H1 (cell line): ENCODE data around the gene CST4. TPM values are rescaled to one million over a fixed set of nuclear protein-coding genes. Genes with fewer than 3 reads are reported as not detected.

Source experiments
- CTCF ChIA-PET: fragments of 300-600 bp; sonication (Branson Sonifier 250); formaldehyde crosslinking; loops from one replicate; lab custom pipeline; 2021; ENCODE audit not compliant: partially characterized antibody; lab: Charles Lee
- POLR2A ChIA-PET: fragments of 300-600 bp; sonication (Branson Sonifier 250); formaldehyde crosslinking; loops from one replicate; lab custom pipeline; 2021; ENCODE audit warnings: inconsistent platforms; ENCODE audit not compliant: partially characterized antibody; lab: Charles Lee
- DNase-seq, 2 experiments: peaks; one replicate each; pipeline versions ENCODE4 v3.0.0 to v3.0.0-alpha.2; 2010 to 2022; ENCODE audit warnings: low spot score in 2 of 2, low read depth in 1 of 2, mixed read lengths in 1 of 2
- FAIRE-seq: peaks from 2 replicates; lab custom pipeline; 2011; peaks lifted over from hg19 to GRCh38; lab: Jason Lieb, UNC
- H2AFZ ChIP-seq: 2 replicates; pipeline ENCODE4 v1.8.1; 2012; ENCODE audit warnings: low read length, inconsistent platforms
- H2AK5ac ChIP-seq: 2 replicates; pipeline ENCODE4 v1.6.1; 2013; ENCODE audit warnings: low read depth, low read length
- H2BK120ac ChIP-seq: replicated peaks from 2 replicates; pipeline ENCODE3; 2013; ENCODE audit warnings: low read depth, low read length, inconsistent platforms
- H2BK12ac ChIP-seq: 2 replicates; pipeline ENCODE4 v1.6.1; 2013; ENCODE audit warnings: low read depth, low read length
- H2BK15ac ChIP-seq: 2 replicates; pipeline ENCODE4 v1.6.1; 2013; ENCODE audit warnings: low read length
- H2BK20ac ChIP-seq: 2 replicates; pipeline ENCODE4 v1.6.1; 2013; ENCODE audit warnings: low read length
- H2BK5ac ChIP-seq: 2 replicates; pipeline ENCODE4 v1.6.1; 2013; ENCODE audit warnings: low read depth, low read length
- H3K14ac ChIP-seq: 2 replicates; pipeline ENCODE4 v1.6.1; 2013; ENCODE audit warnings: inconsistent platforms; ENCODE audit not compliant: insufficient read length
- H3K18ac ChIP-seq: 2 replicates; pipeline ENCODE4 v1.6.1; 2013; ENCODE audit warnings: low read length; ENCODE audit errors: extremely low read depth
- H3K23ac ChIP-seq: 2 replicates; pipeline ENCODE4 v1.6.1; 2013; ENCODE audit warnings: inconsistent platforms; ENCODE audit not compliant: insufficient read length
- H3K23me2 ChIP-seq: 2 replicates; pipeline ENCODE4 v1.6.1; 2013; ENCODE audit warnings: low read depth, low read length
- H3K27ac ChIP-seq: 2 replicates; pipeline ENCODE4 v1.6.1; 2011; ENCODE audit warnings: low read depth, low read length, inconsistent platforms
- H3K27me3 ChIP-seq, 4 experiments: replicated peaks in 1 of 4; 1 replicate in 1 of 4; 2 replicates in 3 of 4; pipeline versions ENCODE4 v1.6.1 to v1.8.1; 2011 to 2013; ENCODE audit warnings: low read length in 3 of 4, mild to moderate bottlenecking in 3 of 4, inconsistent platforms in 2 of 4, mixed read lengths in 2 of 4, moderate library complexity in 1 of 4; ENCODE audit not compliant: control insufficient read depth in 3 of 4, insufficient read depth in 3 of 4; ENCODE audit errors: extremely low read depth in 1 of 4
- H3K36me3 ChIP-seq, 4 experiments: 2 replicates each; pipeline versions ENCODE4 v1.6.1 to v1.8.1; 2011 to 2013; ENCODE audit warnings: mild to moderate bottlenecking in 4 of 4, low read length in 3 of 4, moderate library complexity in 2 of 4, control low read depth in 1 of 4, inconsistent platforms in 1 of 4; ENCODE audit not compliant: insufficient read depth in 4 of 4, control insufficient read depth in 2 of 4
- H3K4ac ChIP-seq: replicated peaks from 2 replicates; pipeline ENCODE3; 2013; ENCODE audit warnings: low read length, low read depth, mixed read lengths, inconsistent platforms; ENCODE audit not compliant: insufficient read length
- H3K4me1 ChIP-seq, 4 experiments: replicated peaks in 1 of 4; 1 replicate in 1 of 4; 2 replicates in 3 of 4; pipeline versions ENCODE4 v1.6.1 to v1.8.1; 2011 to 2013; ENCODE audit warnings: low read length in 3 of 4, inconsistent platforms in 2 of 4, mixed read lengths in 1 of 4; ENCODE audit not compliant: insufficient read depth in 4 of 4, control insufficient read depth in 3 of 4
- H3K4me2 ChIP-seq, 2 experiments: 2 replicates each; pipeline versions ENCODE4 v1.6.1 to v1.8.1; 2011 to 2013; ENCODE audit warnings: low read depth in 2 of 2, low read length in 2 of 2, control low read depth in 1 of 2, inconsistent platforms in 1 of 2, mild to moderate bottlenecking in 1 of 2; ENCODE audit not compliant: insufficient read depth in 1 of 2
- H3K4me3 ChIP-seq, 4 experiments: fragments of 200-600, 300-600 bp in 1 of 4; sonication (generic), shearing (Covaris generic), sonication (Bioruptor Twin) in 1 of 4; 2 replicates each; pipeline versions ENCODE4 v1.5.1 to v1.8.1; 2011 to 2016; ENCODE audit warnings: low read length in 4 of 4, low read depth in 3 of 4, control low read depth in 2 of 4, inconsistent platforms in 2 of 4, mild to moderate bottlenecking in 2 of 4, mixed read lengths in 1 of 4, moderate library complexity in 1 of 4; ENCODE audit not compliant: insufficient read depth in 2 of 4; ENCODE audit errors: extremely low read depth in 1 of 4
- H3K56ac ChIP-seq: replicated peaks from 2 replicates; pipeline ENCODE3; 2013; ENCODE audit warnings: low read depth, mild to moderate bottlenecking, mixed read lengths, low read length, inconsistent platforms; ENCODE audit not compliant: insufficient read length
- H3K79me1 ChIP-seq: 2 replicates; pipeline ENCODE4 v1.6.1; 2013; ENCODE audit warnings: low read depth, low read length, control low read depth
- H3K79me2 ChIP-seq, 2 experiments: 2 replicates each; pipeline versions ENCODE4 v1.6.1 to v1.8.1; 2012 to 2013; ENCODE audit warnings: low read length in 2 of 2, mild to moderate bottlenecking in 2 of 2, inconsistent platforms in 1 of 2; ENCODE audit not compliant: insufficient read depth in 2 of 2, control insufficient read depth in 1 of 2
- H3K9ac ChIP-seq, 4 experiments: replicated peaks in 1 of 4; 1 replicate in 1 of 4; 2 replicates in 3 of 4; pipeline versions ENCODE4 v1.6.1 to v1.8.1; 2011 to 2013; ENCODE audit warnings: low read depth in 3 of 4, low read length in 3 of 4, control low read depth in 2 of 4, mild to moderate bottlenecking in 2 of 4, moderate library complexity in 2 of 4, inconsistent platforms in 1 of 4; ENCODE audit errors: extremely low read depth in 1 of 4
- H3K9me3 ChIP-seq, 2 experiments: 2 replicates each; pipeline versions ENCODE4 v1.6.1 to v1.8.1; 2012 to 2013; ENCODE audit warnings: mild to moderate bottlenecking in 2 of 2, moderate library complexity in 2 of 2, control low read depth in 1 of 2, inconsistent platforms in 1 of 2, low read depth in 1 of 2, low read length in 1 of 2, mixed read lengths in 1 of 2; ENCODE audit not compliant: insufficient read depth in 2 of 2
- H4K20me1 ChIP-seq, 2 experiments: replicated peaks in 1 of 2; 2 replicates each; pipeline versions ENCODE3 to v1.8.1; 2011 to 2013; ENCODE audit warnings: inconsistent platforms in 2 of 2, low read length in 2 of 2, mild to moderate bottlenecking in 1 of 2; ENCODE audit not compliant: insufficient read depth in 2 of 2, control insufficient read depth in 1 of 2
- H4K5ac ChIP-seq: 2 replicates; pipeline ENCODE4 v1.6.1; 2013; ENCODE audit warnings: low read length, low read depth, mixed read lengths, inconsistent platforms; ENCODE audit not compliant: insufficient read length
- H4K8ac ChIP-seq: 2 replicates; pipeline ENCODE4 v1.8.0; 2013; ENCODE audit warnings: mild to moderate bottlenecking, moderate library complexity, low read length, inconsistent platforms; ENCODE audit not compliant: insufficient read depth; ENCODE audit errors: extremely low read depth
- H4K91ac ChIP-seq: replicated peaks from 2 replicates; pipeline ENCODE3; 2013; ENCODE audit warnings: low read length, mixed read lengths, inconsistent platforms; ENCODE audit not compliant: insufficient read length
- BRCA1 ChIP-seq: IDR thresholded peaks from 2 replicates; pipeline ENCODE4 v1.6.1; 2012; ENCODE audit warnings: low read depth, low read length, improper control_type of control experiment
- EP300 ChIP-seq, 2 experiments: IDR thresholded peaks; 1 replicate in 1 of 2; 2 replicates in 1 of 2; pipeline ENCODE4 v1.6.1; 2011 to 2012; ENCODE audit warnings: low read depth in 2 of 2, low read length in 2 of 2, mild to moderate bottlenecking in 2 of 2, borderline replicate concordance in 1 of 2, inconsistent platforms in 1 of 2, moderate library complexity in 1 of 2
- FOSL1 ChIP-seq: IDR thresholded peaks from 2 replicates; pipeline ENCODE4 v1.6.1; 2011; ENCODE audit warnings: mild to moderate bottlenecking, low read depth, low read length, moderate library complexity; ENCODE audit not compliant: insufficient read depth
- SIRT6 ChIP-seq: IDR thresholded peaks from one replicate; pipeline ENCODE4 v1.7.1; 2012; ENCODE audit warnings: low read length, inconsistent platforms
- SRF ChIP-seq: IDR thresholded peaks from 2 replicates; pipeline ENCODE4 v1.6.1; 2011; ENCODE audit warnings: mild to moderate bottlenecking, low read depth, low read length, moderate library complexity
- ZNF274 ChIP-seq: IDR thresholded peaks from 2 replicates; pipeline ENCODE4 v1.7.0; 2012; ENCODE audit warnings: low read length, borderline replicate concordance; ENCODE audit errors: extremely low read depth
- WGBS, 2 experiments: shearing (Covaris generic) in 1 of 2; methylation state at CpG; one replicate each; pipeline versions ENCODE4 v1.1.6 to v1.1.7; 2013 to 2015; ENCODE audit warnings: low lambda C conversion rate in 2 of 2, mixed read lengths in 2 of 2, inconsistent platforms in 1 of 2, low coverage in 1 of 2, missing lambda C conversion rate in 1 of 2; ENCODE audit not compliant: insufficient replicate concordance in 2 of 2, insufficient coverage in 1 of 2, insufficient read length in 1 of 2; ENCODE audit errors: extremely low coverage in 1 of 2, missing lambda C conversion rate in 1 of 2; 5-methylcytosine and 5-hydroxymethylcytosine counted together
- polyA plus RNA-seq, 7 experiments: library from polyadenylated mRNA; depleted of rRNA in 3 of 7; stranded (reverse) in 5 of 7; unstranded in 2 of 7; fragments of >200 nt in 5 of 7; fragments of 200-250 nt in 2 of 7; gene quantifications; 1 replicate in 5 of 7; 2 replicates in 1 of 7; 4 replicates in 1 of 7; pipeline versions ENCODE4 v1.2.1 to v1.2.3, GENCODE V29; 2011 to 2013; ENCODE audit warnings: missing spikeins in 2 of 7, mixed read lengths in 2 of 7
- total RNA-seq: library from RNA; stranded (reverse); fragmentation: NEBNext Ultra II Directional; extraction: Animal tissue kit (Norgen Biotek cat#: 25700); gene quantifications from 2 replicates; pipeline ENCODE4 v1.2.1, GENCODE V29; 2021

Gene CST4
- total and polyA plus RNA-seq, 2 of the 8 experiments (the other 6 are each of a cell fraction or from before 2014, with no cell fraction given): not detected

DNA sequence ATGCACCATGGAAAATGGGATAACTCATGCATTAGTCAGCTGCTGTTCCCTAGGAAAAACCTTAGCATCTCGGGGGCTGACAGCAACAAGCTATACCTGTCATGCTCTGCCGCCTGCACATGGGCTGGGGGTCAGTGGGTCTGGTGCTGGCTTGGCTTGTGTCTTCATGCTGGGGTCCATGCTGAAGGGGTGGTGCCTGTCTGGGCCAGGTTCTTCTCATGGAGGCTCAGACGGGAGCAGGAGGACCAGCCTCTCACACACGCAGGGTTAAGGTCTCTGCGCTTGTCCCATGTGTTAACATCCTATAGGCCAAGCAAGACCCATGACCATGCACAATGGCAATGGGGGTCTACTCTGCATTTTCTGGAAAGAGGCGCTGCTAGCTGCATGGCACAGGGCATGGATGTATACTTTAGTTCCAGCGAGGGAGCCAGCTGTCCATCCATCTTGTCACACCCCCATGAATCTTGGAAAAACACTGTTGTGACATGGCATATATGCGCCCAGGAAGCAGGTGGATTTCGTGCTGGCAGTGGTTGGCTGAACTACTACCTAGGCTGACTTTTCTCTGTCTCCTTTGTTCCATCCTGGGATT is 26.5 kb downstream of the CST4 start:
- Histone ChIP-seq H4K20me1 (peaks cover 0 to 3% of the 10 kb centered on the region in 2 experiments), H2AFZ (no peak overlapping the region), H3K18ac (no peak overlapping the region), H3K79me2 (no peaks in the 10 kb centered on the region), H4K91ac (no peak overlapping the region), H3K23ac (no peak overlapping the region), H3K9me3 (no peaks in the 10 kb centered on the region), H4K5ac (no peak overlapping the region), H3K56ac (no peak overlapping the region), H3K4me1 (no peaks in the 10 kb centered on the region), H3K9ac (no peak overlapping the region), H3K36me3 (no peaks in the 10 kb centered on the region), H3K4ac (no peak overlapping the region), H2BK120ac (no peak overlapping the region), H3K79me1 (no peaks in the 10 kb centered on the region), H2BK20ac (no peak overlapping the region), H2BK5ac (no peak overlapping the region), H3K4me2 (no peak overlapping the region), H2BK15ac (no peak overlapping the region), H4K8ac (no peak overlapping the region), H3K23me2 (peaks cover 5% of the 10 kb centered on the region), H3K27me3 (no peaks in the 10 kb centered on the region), H3K4me3 (no peak overlapping the region), H3K14ac (no peak overlapping the region), H2BK12ac (no peak overlapping the region), H2AK5ac (no peak overlapping the region), H3K27ac (no peak overlapping the region)
- WGBS, 2 experiments: 91% methylated on average over 9 of the region's 9 CpGs; no CpG with 5 or more reads in 1 of the 2 experiments
- TF ChIP-seq SRF (no peak), SIRT6 (no peak), ZNF274 (no peak), BRCA1 (no peak), EP300 (IDR thresholded peaks at IDR 0.05; ENCODE audit: borderline replicate concordance in 1 of 2, low read depth in 2 of 2, low read length in 2 of 2) (no peak), FOSL1 (no peak)
- ChIA-PET CTCF (interaction anchor here (0.5 to 1.7 kb wide), 6 partner anchors 9 to 1209 kb away, joined by 3 to 6 read pairs (median 4); no protein-coding TSS in a partner anchor), POLR2A (interaction anchor here (1.2 kb wide), 1 partner anchor 9 kb away, joined by 3 read pairs; no protein-coding TSS in a partner anchor)
- FAIRE-seq (no peak), DNase-seq (no peak)
